ENCODE results near the gene FBXO24. TPM values are rescaled to one million over a fixed set of nuclear protein-coding genes. Genes with fewer than 3 reads are reported as not detected.

Gene FBXO24
- total RNA-seq, 1 experiment from 2014 or later, result 1.1 TPM

- Mint-ChIP-seq H3K4me1 (ENCODE audit: insufficient read depth, unreplicated experiment) (peaks cover 6% of the 10 kb centered on the region), H3K4me3 (ENCODE audit: unreplicated experiment) (no peak overlapping the region), H3K9me3 (ENCODE audit: unreplicated experiment) (no peaks in the 10 kb centered on the region), H3K27ac (ENCODE audit: low read depth, unreplicated experiment) (peak overlapping the region; percentile 24), H3K27me3 (ENCODE audit: insufficient read depth, unreplicated experiment) (no peaks in the 10 kb centered on the region), H3K36me3 (ENCODE audit: insufficient read depth, unreplicated experiment) (no peaks in the 10 kb centered on the region)
- DNase-seq (ENCODE audit: unreplicated experiment), result no peak
- no TSS peak for BruUV-seq (replicated peaks)
- CTCF ChIA-PET, result interaction anchor here (0.6 kb wide), 1 partner anchor 521 kb away, joined by 3 read pairs; no protein-coding TSS in a partner anchor
- TF ChIP-seq CTCF (IDR thresholded peaks at IDR 0.05; ENCODE audit: unreplicated experiment), result no peak
- POLR2A ChIA-PET, result interaction anchor here (0.8 kb wide), 1 partner anchor 12 kb away, joined by 4 read pairs; the partner anchor contains the start of gene MOSPD3
- intact Hi-C loops (cut with micrococcal nuclease), result no loop called here
Observed at GRCh38 chr7:100623951-100624824, 38.1 kb downstream of the FBXO24 start.

- ChIA-PET CTCF (interaction anchor here (0.5 to 1.1 kb wide), 4 partner anchors 34 to 173 kb away, joined by 3 read pairs; no protein-coding TSS in a partner anchor), POLR2A (interaction anchor here (0.7 to 2.6 kb wide), 5 partner anchors 14 to 530 kb away, joined by 3 to 7 read pairs (median 4); partner anchors contain the start of genes FBXO24, GNB2, LRCH4 and MOSPD3)
- TF ChIP-seq CTCF (IDR thresholded peaks at IDR 0.05; ENCODE audit: unreplicated experiment), result no peak
- Mint-ChIP-seq H3K4me1 (ENCODE audit: insufficient read depth, unreplicated experiment) (peaks cover 6% of the 10 kb centered on the region), H3K27me3 (ENCODE audit: insufficient read depth, unreplicated experiment) (no peaks in the 10 kb centered on the region), H3K36me3 (ENCODE audit: insufficient read depth, unreplicated experiment) (no peaks in the 10 kb centered on the region), H3K27ac (ENCODE audit: low read depth, unreplicated experiment) (no peak overlapping the region), H3K4me3 (ENCODE audit: unreplicated experiment) (peak overlapping the region; percentile 53), H3K9me3 (ENCODE audit: unreplicated experiment) (no peaks in the 10 kb centered on the region)
- DNase-seq (ENCODE audit: unreplicated experiment), result no peak
- no TSS peak for BruUV-seq (replicated peaks)
- intact Hi-C loops (cut with micrococcal nuclease), result loop anchor here (5.0 kb wide), 1 partner anchor 46 kb away; the partner anchor contains the start of gene GNB2
Observed at GRCh38 chr7:100626055-100626454, 39.9 kb downstream of the FBXO24 start.

- no peaks in the 10 kb centered on the region for H3K27me3 Mint-ChIP-seq (ENCODE audit: insufficient read depth, unreplicated experiment)
- POLR2A ChIA-PET, result interaction anchor here (0.7 to 2.6 kb wide), 4 partner anchors 15 to 79 kb away, joined by 3 to 7 read pairs (median 4); partner anchors contain the start of genes FBXO24, GNB2, LRCH4 and MOSPD3
- intact Hi-C loops (cut with micrococcal nuclease), result loop anchor here (5.0 kb wide), 1 partner anchor 46 kb away; the partner anchor contains the start of gene GNB2
- H3K27ac Mint-ChIP-seq (ENCODE audit: low read depth, unreplicated experiment), result no peak overlapping the region
- CTCF ChIA-PET, result interaction anchor here (0.8 to 1.1 kb wide), 3 partner anchors 33 to 173 kb away, joined by 3 read pairs; no protein-coding TSS in a partner anchor
- no TSS peak for BruUV-seq (replicated peaks)
- no peak for TF ChIP-seq CTCF (IDR thresholded peaks at IDR 0.05; ENCODE audit: unreplicated experiment)
- H3K4me1 Mint-ChIP-seq (ENCODE audit: insufficient read depth, unreplicated experiment), result peaks cover 6% of the 10 kb centered on the region
- peak; percentile 84 for DNase-seq (ENCODE audit: unreplicated experiment)
- no peaks in the 10 kb centered on the region for H3K9me3 Mint-ChIP-seq (ENCODE audit: unreplicated experiment)
- H3K36me3 Mint-ChIP-seq (ENCODE audit: insufficient read depth, unreplicated experiment), result no peaks in the 10 kb centered on the region
- peak overlapping the region; percentile 53 for H3K4me3 Mint-ChIP-seq (ENCODE audit: unreplicated experiment)
Observed at GRCh38 chr7:100626530-100627237, 40.6 kb downstream of the FBXO24 start.

- Mint-ChIP-seq H3K4me1 (ENCODE audit: insufficient read depth, unreplicated experiment) (peaks cover 6% of the 10 kb centered on the region), H3K36me3 (ENCODE audit: insufficient read depth, unreplicated experiment) (no peaks in the 10 kb centered on the region), H3K27me3 (ENCODE audit: insufficient read depth, unreplicated experiment) (no peaks in the 10 kb centered on the region), H3K9me3 (ENCODE audit: unreplicated experiment) (no peaks in the 10 kb centered on the region), H3K27ac (ENCODE audit: low read depth, unreplicated experiment) (no peak overlapping the region), H3K4me3 (ENCODE audit: unreplicated experiment) (no peak overlapping the region)
- ChIA-PET POLR2A (interaction anchor here (1.5 to 2.6 kb wide), 3 partner anchors 15 to 79 kb away, joined by 3 to 7 read pairs (median 4); partner anchors contain the start of genes GNB2, MOSPD3 and POP7), CTCF (no interaction called here)
- DNase-seq (ENCODE audit: unreplicated experiment), result no peak
- no TSS peak for BruUV-seq (replicated peaks)
- intact Hi-C loops (cut with micrococcal nuclease), result loop anchor here (5.0 kb wide), 1 partner anchor 45 kb away; the partner anchor contains the start of gene GNB2
- no peak for TF ChIP-seq CTCF (IDR thresholded peaks at IDR 0.05; ENCODE audit: unreplicated experiment)
Observed at GRCh38 chr7:100627238-100627549, 41.1 kb downstream of the FBXO24 start.
